Esophagus squamous epithelium (tissue), 4 donors: ENCODE data around the gene MTERF4.

Source experiments
- CTCF ChIP-seq, 6 experiments: fragments of 450-650 bp in 4 of 6; fragments of 200-600 bp in 2 of 6; sonication (generic) in 2 of 6; IDR thresholded peaks; one replicate each; pipeline ENCODE4 v1.5.1; 2016 to 2019; ENCODE audit warnings: antibody characterized with exemption in 6 of 6, mild to moderate bottlenecking in 4 of 6, moderate library complexity in 4 of 6
- POLR2A ChIP-seq, 4 donors: fragments of 450-650 bp; IDR thresholded peaks; one replicate each; pipeline ENCODE4 v1.6.1; 2017; ENCODE audit warnings: antibody characterized with exemption in 4 of 4, mild to moderate bottlenecking in 4 of 4, moderate library complexity in 3 of 4

GRCh38 chr2:241121008-241121407 lies 18.9 kb upstream of the MTERF4 start:
- no peak for TF ChIP-seq CTCF (IDR thresholded peaks at IDR 0.05)
- TF ChIP-seq POLR2A (IDR thresholded peaks at IDR 0.05), result no peak
